ENCODE results near the gene RASSF8.

The RASSF8 gene

DNA sequence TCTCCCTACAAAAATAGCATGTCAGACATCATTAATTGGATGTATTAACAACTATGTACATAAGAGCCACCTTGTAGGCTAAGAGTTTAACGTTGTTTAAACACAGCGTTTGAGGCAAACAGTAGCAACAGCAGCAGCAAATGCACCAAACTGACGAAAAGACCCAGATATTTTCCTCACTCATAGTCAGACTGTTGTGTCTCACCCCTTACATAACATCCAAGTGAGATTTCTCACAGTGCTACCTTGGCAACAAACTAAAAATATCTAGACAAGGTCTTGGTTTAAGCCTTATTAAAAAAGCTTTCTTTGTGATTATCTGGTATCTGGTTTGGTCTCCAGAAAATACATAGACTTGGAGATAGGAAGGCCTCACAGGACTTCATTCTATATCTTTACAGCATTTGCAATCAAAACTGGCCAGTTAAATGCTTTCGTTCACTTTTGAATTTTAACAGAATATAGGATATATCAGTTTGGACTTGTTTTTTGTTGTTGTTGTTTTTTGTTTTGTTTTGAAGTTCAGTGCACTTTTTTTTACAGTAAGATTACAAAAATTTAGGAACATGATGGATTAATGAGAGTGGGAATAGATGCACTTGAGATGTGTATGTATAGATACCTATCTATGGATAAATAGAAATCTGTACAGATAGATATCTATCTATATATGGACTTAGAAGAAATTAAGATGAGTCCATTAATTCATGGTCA is 162.2 kb downstream of the RASSF8 start:
- TF ChIP-seq, protein P1, sequence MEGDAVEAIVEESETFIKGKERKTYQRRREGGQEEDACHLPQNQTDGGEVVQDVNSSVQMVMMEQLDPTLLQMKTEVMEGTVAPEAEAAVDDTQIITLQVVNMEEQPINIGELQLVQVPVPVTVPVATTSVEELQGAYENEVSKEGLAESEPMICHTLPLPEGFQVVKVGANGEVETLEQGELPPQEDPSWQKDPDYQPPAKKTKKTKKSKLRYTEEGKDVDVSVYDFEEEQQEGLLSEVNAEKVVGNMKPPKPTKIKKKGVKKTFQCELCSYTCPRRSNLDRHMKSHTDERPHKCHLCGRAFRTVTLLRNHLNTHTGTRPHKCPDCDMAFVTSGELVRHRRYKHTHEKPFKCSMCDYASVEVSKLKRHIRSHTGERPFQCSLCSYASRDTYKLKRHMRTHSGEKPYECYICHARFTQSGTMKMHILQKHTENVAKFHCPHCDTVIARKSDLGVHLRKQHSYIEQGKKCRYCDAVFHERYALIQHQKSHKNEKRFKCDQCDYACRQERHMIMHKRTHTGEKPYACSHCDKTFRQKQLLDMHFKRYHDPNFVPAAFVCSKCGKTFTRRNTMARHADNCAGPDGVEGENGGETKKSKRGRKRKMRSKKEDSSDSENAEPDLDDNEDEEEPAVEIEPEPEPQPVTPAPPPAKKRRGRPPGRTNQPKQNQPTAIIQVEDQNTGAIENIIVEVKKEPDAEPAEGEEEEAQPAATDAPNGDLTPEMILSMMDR (conservative IDR thresholded peaks at IDR 0.05): no peak
- TF ChIP-seq ZFX (IDR thresholded peaks at IDR 0.05): no peak
- H3K27ac ChIP-seq: no peak overlapping the region

DNA sequence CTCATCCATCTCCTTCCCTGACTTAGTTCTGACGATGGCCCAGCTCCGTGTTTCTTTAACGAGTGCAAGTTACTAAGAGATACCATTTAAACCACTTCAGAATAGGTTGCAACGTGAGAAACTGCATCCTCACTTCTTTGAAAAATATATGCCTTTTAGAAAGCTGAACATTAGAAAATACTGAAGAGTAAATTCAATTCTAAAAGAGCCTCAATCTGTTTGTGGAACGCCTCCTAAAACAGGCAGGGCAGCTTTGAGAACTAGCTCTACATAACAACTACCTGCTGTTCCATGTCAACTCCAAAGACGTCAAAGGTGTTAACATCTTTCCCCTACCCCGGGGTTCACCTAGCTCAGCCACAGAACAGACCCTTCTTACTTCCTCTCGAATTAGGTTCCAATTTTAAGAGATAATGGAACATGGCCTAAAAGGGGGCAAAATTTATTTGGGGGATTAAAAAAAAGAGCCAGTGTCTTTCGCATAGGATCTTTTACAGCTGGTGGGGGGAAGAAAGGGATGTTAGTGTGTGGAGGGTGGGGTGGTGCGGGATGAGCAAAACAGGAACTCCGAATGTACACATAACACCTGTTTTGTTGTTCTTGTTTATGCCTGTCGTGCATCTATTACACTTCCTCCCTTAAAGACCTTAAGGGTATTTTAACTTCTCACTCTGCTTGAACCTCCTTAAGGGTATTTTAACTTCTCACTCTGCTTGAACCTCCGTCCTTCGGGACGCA is 163.0 kb downstream of the RASSF8 start:
- no peak overlapping the region for H3K27ac ChIP-seq
- TF ChIP-seq ZFX (IDR thresholded peaks at IDR 0.05): no peak
- TF ChIP-seq, protein P1 (conservative IDR thresholded peaks at IDR 0.05): no peak

DNA sequence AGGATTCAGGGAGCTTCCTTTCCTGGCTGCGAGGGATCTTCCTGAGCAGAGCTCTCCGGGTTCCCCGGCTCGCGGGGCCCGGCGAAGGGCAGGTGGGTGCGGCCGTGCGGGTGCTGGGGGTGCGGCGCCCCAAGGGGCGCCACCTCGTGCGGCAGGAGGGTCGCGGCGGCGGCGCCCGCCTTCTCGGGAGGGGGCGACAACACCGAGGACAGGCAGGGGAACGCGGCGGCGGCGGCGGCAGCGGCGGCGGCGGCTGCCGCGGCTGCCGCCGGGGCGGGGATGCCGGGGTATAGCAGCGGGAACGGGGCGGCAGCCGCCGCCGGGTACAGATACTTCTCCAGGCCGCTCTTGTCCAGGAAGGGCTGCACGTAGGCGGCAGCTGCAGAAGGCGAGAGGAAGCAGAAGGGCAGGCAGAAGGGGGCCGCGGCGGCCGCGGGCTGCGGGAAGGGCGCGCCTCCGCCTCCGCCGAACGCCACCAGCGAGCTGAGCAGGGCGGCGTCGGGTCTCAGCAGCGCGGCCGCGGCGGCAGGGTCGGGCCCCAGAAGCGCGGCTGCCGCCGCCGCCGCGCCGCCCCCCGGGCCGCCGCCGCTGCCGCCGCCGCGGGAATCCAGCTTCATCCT is 163.7 kb downstream of the RASSF8 start:
- TF ChIP-seq, protein P1 (conservative IDR thresholded peaks at IDR 0.05): peak; percentile 11; the same call in 1 of the 2 replicates
- no peak for TF ChIP-seq ZFX (IDR thresholded peaks at IDR 0.05)
- H3K27ac ChIP-seq: no peak overlapping the region

DNA sequence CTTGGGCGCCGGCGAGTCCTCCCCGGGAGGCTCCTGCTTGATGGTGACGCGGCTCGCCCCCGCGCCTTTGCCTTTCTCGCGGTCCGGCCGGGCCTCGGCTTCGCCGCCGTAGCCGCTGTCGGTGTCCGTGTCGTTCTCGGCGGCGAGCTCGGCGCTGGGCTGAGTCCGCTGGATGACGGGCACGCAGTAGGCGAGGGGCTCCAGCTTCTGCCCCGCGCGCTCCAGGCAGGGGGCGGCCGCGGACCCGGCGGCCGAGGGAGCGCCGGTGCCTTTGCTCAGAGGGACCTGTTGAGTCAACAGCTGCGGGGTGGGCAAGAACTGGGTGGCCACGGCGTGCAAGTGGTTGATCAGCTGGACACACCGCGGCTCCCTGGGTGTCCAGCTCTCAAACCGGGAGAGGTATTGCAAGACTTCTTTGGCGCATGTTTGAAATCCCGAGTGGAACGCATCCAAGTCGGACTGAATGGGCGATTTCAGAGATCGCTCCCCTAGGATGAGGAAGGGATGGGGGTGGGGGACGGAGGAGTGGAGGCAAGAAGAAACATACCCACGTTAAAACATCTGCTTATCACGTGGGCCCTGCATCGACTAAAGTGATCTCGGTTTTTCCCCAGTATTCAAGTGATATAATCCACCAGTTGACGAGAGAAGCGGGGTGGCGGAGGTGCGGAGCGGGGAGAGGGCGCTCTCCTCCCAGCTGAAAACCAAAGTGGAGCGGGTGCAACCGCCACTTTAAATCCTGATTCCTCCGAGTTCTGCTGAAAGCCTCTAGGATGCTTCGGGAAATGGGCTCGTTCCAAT is 164.4 kb downstream of the RASSF8 start:
- H3K27ac ChIP-seq: no peak overlapping the region
- no peak for TF ChIP-seq ZFX (IDR thresholded peaks at IDR 0.05)
- TF ChIP-seq, protein P1 (conservative IDR thresholded peaks at IDR 0.05): no peak

DNA sequence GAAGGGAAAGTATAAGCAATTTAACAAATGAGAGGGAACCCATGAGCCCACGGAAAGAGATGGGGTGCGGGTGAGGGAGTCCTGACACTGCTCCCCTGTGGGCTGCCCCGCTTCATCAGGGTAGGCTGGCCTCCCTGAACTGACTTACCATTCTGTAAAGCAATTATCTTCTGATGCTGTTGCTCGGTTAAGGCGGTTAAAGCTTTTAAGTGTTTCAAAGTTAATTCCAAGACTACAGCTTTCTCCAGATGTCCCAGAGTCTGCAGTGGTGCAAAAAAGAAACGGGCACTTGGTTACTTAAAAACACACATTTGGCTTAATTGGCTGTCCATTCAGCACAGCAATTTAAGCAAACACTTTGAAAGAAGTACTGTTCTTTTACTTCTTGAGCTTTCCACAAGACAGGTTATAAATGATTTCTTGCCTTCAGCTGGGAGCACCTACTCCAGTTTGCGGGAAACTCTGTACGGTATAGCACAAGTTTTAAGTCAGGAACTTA is 165.0 kb downstream of the RASSF8 start:
- no peak for TF ChIP-seq ZFX (IDR thresholded peaks at IDR 0.05)
- no peak overlapping the region for H3K27ac ChIP-seq

DNA sequence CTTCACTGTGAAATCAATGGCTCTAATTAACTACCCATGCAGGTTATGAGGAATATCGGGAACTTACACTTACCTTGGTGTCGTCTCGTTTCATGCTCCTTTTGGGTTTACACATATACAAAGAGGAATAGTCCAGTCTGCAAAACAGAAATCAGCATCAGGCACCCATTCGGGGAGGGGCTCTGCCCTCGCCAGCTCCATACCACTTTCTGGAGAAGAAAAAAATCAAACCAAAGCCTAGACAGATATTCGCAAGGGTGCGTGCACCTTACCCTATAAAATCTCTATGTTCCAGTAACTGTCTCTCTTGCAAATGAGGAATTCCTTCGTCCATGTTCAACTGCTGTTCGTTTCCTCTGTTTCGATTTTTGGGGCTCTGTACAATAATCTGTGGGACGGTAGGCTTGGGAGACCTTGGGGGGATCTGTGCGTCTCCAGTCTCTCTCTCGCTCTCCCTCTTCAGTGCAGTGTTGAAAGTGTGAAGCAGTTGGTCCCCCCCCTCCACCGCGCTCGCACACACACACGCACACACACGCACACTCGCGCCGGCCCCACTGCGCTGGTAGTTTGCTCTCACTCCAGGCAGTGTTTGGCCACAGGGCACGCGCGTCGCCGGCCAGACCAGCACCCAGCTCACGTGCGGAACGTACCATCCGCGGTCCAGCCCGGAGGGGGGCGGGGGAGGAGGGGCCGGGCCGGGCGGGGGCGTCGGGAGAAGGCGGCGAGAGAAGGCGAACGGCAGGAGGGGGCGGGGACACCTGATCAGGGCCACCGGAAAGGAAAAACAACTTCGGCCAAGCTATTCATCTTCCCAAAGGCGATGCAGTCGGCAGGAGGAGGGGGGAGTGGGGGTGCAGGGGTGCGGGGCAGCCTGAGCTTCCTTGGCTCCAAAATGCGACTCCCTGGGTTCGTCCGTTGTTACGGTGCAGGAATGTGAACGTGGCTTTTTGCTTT is 166.2 kb downstream of the RASSF8 start, which contains the start of gene BHLHE41:
Gene BHLHE41 (minus strand): TSS at position 592 of the 954 bp plus-strand sequence. CDS start 258 bp downstream, at position 334.
- TF ChIP-seq, protein P1 (conservative IDR thresholded peaks at IDR 0.05): no peak
- no peak for TF ChIP-seq ZFX (IDR thresholded peaks at IDR 0.05)
- peak within 1 kb of the TSS; percentile 70 for H3K27ac ChIP-seq
